ENCODE measurements around the gene PPP2R2D.

The PPP2R2D gene

DNA sequence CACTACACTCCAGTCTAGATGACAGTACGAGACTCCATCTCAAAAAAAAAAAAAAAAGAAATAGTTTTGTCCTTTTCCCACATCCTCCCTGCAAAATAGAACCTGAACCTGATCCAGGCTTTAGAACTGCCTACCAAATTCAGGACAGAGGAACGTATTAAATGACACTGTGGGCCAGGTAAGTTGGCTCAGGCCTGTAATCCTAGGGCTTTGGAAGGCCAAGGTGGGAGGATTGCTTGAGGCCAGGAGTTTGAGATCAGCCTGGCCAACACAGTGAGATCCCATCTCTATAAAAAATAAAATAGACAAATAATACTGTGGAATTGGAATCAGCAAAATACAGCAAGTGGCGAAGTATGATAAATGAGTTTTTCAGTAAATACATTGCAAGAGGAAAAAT lies 90.9 kb downstream of the PPP2R2D start:
- ATAC-seq, result no peak
- no peak for TF ChIP-seq BACH2 (CRISPR knock-in tag; IDR thresholded peaks at IDR 0.05; ENCODE audit: borderline replicate concordance)

DNA sequence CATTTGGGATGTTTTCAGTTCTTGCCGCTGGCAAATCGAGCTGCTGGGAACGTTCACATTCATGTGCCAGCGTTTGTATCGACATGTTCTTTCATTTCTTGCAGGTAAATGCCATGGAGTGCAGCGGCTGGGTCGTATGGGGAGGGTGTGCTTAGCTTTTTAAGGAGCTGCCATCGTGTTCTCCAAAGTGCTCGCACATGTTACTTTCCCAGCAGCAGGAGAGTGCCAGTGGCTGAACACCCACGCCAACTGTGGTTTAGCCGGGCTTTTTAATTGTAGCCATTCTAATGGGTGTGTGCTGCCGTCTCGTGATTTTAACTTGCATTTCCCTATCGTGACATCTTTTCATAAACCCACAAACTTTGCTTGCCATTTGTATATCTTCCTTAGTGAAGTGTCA lies 92.5 kb downstream of the PPP2R2D start:
- TF ChIP-seq BACH2 (CRISPR knock-in tag; IDR thresholded peaks at IDR 0.05; ENCODE audit: borderline replicate concordance) (no peak), ZFP3 (CRISPR knock-in tag; IDR thresholded peaks at IDR 0.05) (no peak)
- TF ChIP-seq, protein P1, sequence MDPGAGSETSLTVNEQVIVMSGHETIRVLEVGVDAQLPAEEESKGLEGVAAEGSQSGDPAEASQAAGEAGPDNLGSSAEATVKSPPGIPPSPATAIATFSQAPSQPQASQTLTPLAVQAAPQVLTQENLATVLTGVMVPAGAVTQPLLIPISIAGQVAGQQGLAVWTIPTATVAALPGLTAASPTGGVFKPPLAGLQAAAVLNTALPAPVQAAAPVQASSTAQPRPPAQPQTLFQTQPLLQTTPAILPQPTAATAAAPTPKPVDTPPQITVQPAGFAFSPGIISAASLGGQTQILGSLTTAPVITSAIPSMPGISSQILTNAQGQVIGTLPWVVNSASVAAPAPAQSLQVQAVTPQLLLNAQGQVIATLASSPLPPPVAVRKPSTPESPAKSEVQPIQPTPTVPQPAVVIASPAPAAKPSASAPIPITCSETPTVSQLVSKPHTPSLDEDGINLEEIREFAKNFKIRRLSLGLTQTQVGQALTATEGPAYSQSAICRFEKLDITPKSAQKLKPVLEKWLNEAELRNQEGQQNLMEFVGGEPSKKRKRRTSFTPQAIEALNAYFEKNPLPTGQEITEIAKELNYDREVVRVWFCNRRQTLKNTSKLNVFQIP (CRISPR knock-in tag; IDR thresholded peaks at IDR 0.05; ENCODE audit: borderline replicate concordance, low read depth), result no peak
- no peak for ATAC-seq

DNA sequence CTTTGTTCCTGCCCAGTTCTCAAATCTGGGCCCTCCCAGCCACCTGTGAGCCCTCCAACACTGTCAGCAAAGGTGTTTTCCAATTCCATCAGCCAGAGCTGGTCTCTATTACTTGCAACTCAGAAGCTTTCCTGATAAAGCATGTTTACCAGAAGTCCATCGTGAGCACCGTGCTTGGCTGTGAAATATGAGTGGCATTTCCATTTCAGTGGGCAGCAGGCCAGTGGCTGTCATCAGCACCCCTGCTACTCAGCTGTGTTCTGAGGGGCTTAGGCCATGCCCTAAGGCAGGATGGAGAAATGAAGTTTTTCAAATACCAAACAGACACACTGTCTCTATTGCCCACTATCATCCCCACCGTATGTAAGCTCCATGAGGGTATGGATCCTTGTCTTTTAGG lies 93.6 kb downstream of the PPP2R2D start:
- no peak for ATAC-seq
- TF ChIP-seq BACH2 (CRISPR knock-in tag; IDR thresholded peaks at IDR 0.05; ENCODE audit: borderline replicate concordance), result no peak
- no peak for TF ChIP-seq TOX (CRISPR knock-in tag; IDR thresholded peaks at IDR 0.05; ENCODE audit: borderline replicate concordance)
- TF ChIP-seq, protein P2, sequence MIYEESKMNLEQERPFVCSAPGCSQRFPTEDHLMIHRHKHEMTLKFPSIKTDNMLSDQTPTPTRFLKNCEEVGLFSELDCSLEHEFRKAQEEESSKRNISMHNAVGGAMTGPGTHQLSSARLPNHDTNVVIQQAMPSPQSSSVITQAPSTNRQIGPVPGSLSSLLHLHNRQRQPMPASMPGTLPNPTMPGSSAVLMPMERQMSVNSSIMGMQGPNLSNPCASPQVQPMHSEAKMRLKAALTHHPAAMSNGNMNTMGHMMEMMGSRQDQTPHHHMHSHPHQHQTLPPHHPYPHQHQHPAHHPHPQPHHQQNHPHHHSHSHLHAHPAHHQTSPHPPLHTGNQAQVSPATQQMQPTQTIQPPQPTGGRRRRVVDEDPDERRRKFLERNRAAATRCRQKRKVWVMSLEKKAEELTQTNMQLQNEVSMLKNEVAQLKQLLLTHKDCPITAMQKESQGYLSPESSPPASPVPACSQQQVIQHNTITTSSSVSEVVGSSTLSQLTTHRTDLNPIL (CRISPR knock-in tag; IDR thresholded peaks at IDR 0.05; ENCODE audit: low read depth), result no peak

DNA sequence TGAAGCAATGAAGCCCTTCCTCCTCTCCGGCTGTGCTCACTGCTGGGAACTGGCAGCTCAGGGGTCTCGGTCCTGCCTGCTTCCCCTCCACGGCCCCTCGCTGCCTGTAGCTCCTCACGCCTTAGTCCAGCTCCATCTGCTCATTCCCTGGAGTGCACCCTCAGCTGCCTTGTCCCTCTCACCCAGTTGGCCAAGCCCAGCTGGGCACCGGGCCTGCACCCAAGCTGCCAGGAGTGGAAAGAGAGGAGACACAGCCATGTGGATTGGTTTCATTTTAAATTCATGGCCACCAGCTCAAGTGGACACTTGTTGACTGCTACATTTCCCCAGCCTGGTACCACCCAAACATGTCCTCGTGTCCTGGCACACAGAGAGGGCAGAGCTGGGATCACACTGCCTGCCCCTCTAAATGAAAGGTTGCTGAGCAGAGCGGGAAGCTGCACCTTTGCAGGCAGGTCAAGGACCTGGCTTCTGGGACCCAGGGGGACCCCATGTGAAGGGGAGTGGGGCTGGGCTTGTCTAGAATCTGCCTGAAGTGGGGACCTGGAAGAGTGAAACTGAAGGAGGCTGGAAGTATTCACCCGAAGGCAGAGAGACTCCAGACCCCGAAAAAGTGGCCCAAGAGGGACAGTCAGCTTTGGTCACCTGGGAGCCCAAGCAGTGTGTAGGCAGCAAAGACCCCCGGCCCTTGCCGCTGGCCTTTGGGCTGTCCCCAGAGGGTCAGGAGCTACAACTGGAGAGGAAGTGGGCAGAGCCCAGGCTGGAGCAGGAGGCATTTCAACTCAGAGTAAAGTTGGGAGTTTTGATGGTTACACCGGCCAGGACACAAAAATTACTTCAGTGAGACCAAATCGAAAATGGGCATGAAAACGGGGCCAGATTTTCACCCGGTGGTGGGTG lies 95.9 kb downstream of the PPP2R2D start:
- no peak for ATAC-seq
- TF ChIP-seq ZC3H10 (CRISPR knock-in tag; IDR thresholded peaks at IDR 0.05) (no peak), TOX (CRISPR knock-in tag; IDR thresholded peaks at IDR 0.05; ENCODE audit: borderline replicate concordance) (no peak)

DNA sequence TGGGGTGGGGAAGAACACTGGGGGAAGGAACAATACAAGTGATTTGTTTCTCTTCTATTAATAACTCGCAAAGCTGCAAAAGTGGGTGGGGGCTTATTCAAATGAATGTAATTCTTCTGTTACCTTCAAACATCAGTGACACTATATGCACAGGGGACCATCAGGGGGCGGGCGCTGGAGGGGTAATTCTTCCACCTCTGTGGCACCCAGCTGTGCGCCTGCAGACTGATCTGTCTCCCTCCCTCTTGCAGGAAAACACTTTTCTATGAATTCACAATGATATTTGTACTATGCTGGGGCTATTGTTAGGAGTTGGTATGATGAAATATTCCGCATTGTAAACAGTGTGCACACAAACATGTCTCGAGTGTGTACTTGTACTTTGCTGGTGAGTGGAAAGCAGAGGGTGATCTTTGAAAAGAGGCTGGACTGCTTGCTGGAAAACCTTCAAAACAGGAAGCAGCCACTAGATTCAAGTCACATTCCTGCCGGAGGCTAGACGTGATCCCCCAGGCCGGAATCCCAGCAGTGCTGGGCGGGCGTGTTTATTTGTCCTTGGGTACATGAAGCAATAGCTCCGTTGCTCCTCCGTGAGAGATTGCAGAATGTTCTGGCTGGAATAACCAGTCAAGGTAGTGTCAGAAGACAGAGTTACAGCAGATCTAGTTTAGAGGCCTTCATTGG lies 96.7 kb downstream of the PPP2R2D start:
- TF ChIP-seq ESRRG (CRISPR knock-in tag; IDR thresholded peaks at IDR 0.05), result no peak
- no peak for TF ChIP-seq ZFP3 (CRISPR knock-in tag; IDR thresholded peaks at IDR 0.05)
- TF ChIP-seq TCF4 (CRISPR knock-in tag; IDR thresholded peaks at IDR 0.05; ENCODE audit: borderline replicate concordance), result no peak
- TF ChIP-seq BACH2 (CRISPR knock-in tag; IDR thresholded peaks at IDR 0.05; ENCODE audit: borderline replicate concordance), result no peak
- TF ChIP-seq GLIS3 (CRISPR knock-in tag; IDR thresholded peaks at IDR 0.05), result no peak
- no peak for TF ChIP-seq ZNF70 (CRISPR knock-in tag; IDR thresholded peaks at IDR 0.05)
- TF ChIP-seq, protein P3, sequence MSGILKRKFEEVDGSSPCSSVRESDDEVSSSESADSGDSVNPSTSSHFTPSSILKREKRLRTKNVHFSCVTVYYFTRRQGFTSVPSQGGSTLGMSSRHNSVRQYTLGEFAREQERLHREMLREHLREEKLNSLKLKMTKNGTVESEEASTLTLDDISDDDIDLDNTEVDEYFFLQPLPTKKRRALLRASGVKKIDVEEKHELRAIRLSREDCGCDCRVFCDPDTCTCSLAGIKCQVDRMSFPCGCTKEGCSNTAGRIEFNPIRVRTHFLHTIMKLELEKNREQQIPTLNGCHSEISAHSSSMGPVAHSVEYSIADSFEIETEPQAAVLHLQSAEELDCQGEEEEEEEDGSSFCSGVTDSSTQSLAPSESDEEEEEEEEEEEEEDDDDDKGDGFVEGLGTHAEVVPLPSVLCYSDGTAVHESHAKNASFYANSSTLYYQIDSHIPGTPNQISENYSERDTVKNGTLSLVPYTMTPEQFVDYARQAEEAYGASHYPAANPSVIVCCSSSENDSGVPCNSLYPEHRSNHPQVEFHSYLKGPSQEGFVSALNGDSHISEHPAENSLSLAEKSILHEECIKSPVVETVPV (CRISPR knock-in tag; IDR thresholded peaks at IDR 0.05), result no peak
- no peak for TF ChIP-seq ISL1 (CRISPR knock-in tag; IDR thresholded peaks at IDR 0.05)
- no peak for TF ChIP-seq ARNTL (CRISPR knock-in tag; IDR thresholded peaks at IDR 0.05; ENCODE audit: borderline replicate concordance, low read depth)
- TF ChIP-seq ZC3H10 (CRISPR knock-in tag; IDR thresholded peaks at IDR 0.05), result no peak
- TF ChIP-seq PPARA (CRISPR knock-in tag; IDR thresholded peaks at IDR 0.05; ENCODE audit: borderline replicate concordance), result no peak
- TF ChIP-seq SNAI2 (CRISPR knock-in tag; IDR thresholded peaks at IDR 0.05), result no peak
- no peak for TF ChIP-seq CSDC2 (CRISPR knock-in tag; IDR thresholded peaks at IDR 0.05)
- TF ChIP-seq, protein P4, sequence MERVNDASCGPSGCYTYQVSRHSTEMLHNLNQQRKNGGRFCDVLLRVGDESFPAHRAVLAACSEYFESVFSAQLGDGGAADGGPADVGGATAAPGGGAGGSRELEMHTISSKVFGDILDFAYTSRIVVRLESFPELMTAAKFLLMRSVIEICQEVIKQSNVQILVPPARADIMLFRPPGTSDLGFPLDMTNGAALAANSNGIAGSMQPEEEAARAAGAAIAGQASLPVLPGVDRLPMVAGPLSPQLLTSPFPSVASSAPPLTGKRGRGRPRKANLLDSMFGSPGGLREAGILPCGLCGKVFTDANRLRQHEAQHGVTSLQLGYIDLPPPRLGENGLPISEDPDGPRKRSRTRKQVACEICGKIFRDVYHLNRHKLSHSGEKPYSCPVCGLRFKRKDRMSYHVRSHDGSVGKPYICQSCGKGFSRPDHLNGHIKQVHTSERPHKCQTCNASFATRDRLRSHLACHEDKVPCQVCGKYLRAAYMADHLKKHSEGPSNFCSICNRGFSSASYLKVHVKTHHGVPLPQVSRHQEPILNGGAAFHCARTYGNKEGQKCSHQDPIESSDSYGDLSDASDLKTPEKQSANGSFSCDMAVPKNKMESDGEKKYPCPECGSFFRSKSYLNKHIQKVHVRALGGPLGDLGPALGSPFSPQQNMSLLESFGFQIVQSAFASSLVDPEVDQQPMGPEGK (CRISPR knock-in tag; IDR thresholded peaks at IDR 0.05; ENCODE audit: borderline replicate concordance), result no peak
- TF ChIP-seq, protein P1 (CRISPR knock-in tag; IDR thresholded peaks at IDR 0.05; ENCODE audit: borderline replicate concordance, low read depth), result no peak
- TF ChIP-seq ZNF8 (CRISPR knock-in tag; IDR thresholded peaks at IDR 0.05), result no peak
- TF ChIP-seq ZFP30 (CRISPR knock-in tag; IDR thresholded peaks at IDR 0.05), result no peak
- TF ChIP-seq, protein P5, sequence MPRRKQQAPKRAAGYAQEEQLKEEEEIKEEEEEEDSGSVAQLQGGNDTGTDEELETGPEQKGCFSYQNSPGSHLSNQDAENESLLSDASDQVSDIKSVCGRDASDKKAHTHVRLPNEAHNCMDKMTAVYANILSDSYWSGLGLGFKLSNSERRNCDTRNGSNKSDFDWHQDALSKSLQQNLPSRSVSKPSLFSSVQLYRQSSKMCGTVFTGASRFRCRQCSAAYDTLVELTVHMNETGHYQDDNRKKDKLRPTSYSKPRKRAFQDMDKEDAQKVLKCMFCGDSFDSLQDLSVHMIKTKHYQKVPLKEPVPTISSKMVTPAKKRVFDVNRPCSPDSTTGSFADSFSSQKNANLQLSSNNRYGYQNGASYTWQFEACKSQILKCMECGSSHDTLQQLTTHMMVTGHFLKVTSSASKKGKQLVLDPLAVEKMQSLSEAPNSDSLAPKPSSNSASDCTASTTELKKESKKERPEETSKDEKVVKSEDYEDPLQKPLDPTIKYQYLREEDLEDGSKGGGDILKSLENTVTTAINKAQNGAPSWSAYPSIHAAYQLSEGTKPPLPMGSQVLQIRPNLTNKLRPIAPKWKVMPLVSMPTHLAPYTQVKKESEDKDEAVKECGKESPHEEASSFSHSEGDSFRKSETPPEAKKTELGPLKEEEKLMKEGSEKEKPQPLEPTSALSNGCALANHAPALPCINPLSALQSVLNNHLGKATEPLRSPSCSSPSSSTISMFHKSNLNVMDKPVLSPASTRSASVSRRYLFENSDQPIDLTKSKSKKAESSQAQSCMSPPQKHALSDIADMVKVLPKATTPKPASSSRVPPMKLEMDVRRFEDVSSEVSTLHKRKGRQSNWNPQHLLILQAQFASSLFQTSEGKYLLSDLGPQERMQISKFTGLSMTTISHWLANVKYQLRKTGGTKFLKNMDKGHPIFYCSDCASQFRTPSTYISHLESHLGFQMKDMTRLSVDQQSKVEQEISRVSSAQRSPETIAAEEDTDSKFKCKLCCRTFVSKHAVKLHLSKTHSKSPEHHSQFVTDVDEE (CRISPR knock-in tag; IDR thresholded peaks at IDR 0.05), result no peak
- TF ChIP-seq OSR1 (CRISPR knock-in tag; IDR thresholded peaks at IDR 0.05), result no peak
- ATAC-seq, result no peak

Measured in SK-N-SH treated with all-trans-retinoic acid at 6 μM for 48 hours (cell line).